Activated naive CD4-positive, alpha-beta T cell (primary cell): Measurements from ENCODE around the gene RPS16.
"Not testable (repeated sequence)": the region's sequence is repeated elsewhere in the genome, so short reads cannot be mapped to it uniquely, and the experiment has no call there.

Experiments
- DNase-seq, 4 experiments: peaks; one replicate each; lab custom pipeline; 2025; lab: John Stamatoyannopoulos, UW

Gene RPS16

GRCh38 chr19:39435499-39436349, at the start of gene RPS16:
Gene RPS16, minus strand, starts transcription at chr19:39435949. Its CDS starts 54 bp downstream, at chr19:39435895.
- peak; percentile 96 to 98 (median 98) for DNase-seq

- DNase-seq, result no peak
Measured at GRCh38 chr19:39483141-39483540, 47.4 kb upstream of the RPS16 start.

- no peak for DNase-seq
Measured at GRCh38 chr19:39481676-39482075, 45.9 kb upstream of the RPS16 start.

GRCh38 chr19:39481229-39481545, 45.4 kb upstream of the RPS16 start:
- no peak for DNase-seq

- DNase-seq, result peak; percentile 93 to 98 (median 94)
Measured at GRCh38 chr19:39480337-39481228, 44.8 kb upstream of the RPS16 start, which contains the start of gene TIMM50. Gene TIMM50, plus strand, starts transcription at chr19:39480838. Its CDS starts 16 bp downstream, at chr19:39480854.

- no peak for DNase-seq
Measured at GRCh38 chr19:39479916-39480315, 44.2 kb upstream of the RPS16 start.

GRCh38 chr19:39479319-39479801, 43.6 kb upstream of the RPS16 start:
- not testable (repeated sequence) for DNase-seq

GRCh38 chr19:39475748-39476147, 40.0 kb upstream of the RPS16 start:
- no peak for DNase-seq

GRCh38 chr19:39474139-39474620, 38.4 kb upstream of the RPS16 start:
- DNase-seq, result peak; percentile 51 to 78 (median 69)

GRCh38 chr19:39473443-39473960, 37.8 kb upstream of the RPS16 start:
- DNase-seq, result no peak

GRCh38 chr19:39472746-39473442, 37.1 kb upstream of the RPS16 start:
- DNase-seq, result no peak

GRCh38 chr19:39471756-39472536, 36.2 kb upstream of the RPS16 start:
- no peak for DNase-seq

GRCh38 chr19:39470724-39471339, 35.1 kb upstream of the RPS16 start:
- DNase-seq, result no peak

GRCh38 chr19:39469567-39469966, 33.8 kb upstream of the RPS16 start:
- DNase-seq, result no peak

GRCh38 chr19:39469036-39469435, 33.3 kb upstream of the RPS16 start:
- DNase-seq, result no peak

- DNase-seq, result no peak
Measured at GRCh38 chr19:39467941-39468340, 32.2 kb upstream of the RPS16 start.

GRCh38 chr19:39465956-39466747, 30.4 kb upstream of the RPS16 start:
- DNase-seq, result no peak

- no peak for DNase-seq
Measured at GRCh38 chr19:39463403-39463802, 27.7 kb upstream of the RPS16 start.

GRCh38 chr19:39451257-39451656, 15.5 kb upstream of the RPS16 start:
- not testable (repeated sequence) for DNase-seq
